ENCODE results near the gene ZRANB1. TPM values are rescaled to one million over a fixed set of nuclear protein-coding genes. Genes with fewer than 3 reads are reported as not detected.

The ZRANB1 gene
- total and polyA plus RNA-seq, 2 of the 13 experiments (the other 11 are each of a cell fraction or from before 2014, with no cell fraction given), result 10.3 to 19.6 TPM

DNA sequence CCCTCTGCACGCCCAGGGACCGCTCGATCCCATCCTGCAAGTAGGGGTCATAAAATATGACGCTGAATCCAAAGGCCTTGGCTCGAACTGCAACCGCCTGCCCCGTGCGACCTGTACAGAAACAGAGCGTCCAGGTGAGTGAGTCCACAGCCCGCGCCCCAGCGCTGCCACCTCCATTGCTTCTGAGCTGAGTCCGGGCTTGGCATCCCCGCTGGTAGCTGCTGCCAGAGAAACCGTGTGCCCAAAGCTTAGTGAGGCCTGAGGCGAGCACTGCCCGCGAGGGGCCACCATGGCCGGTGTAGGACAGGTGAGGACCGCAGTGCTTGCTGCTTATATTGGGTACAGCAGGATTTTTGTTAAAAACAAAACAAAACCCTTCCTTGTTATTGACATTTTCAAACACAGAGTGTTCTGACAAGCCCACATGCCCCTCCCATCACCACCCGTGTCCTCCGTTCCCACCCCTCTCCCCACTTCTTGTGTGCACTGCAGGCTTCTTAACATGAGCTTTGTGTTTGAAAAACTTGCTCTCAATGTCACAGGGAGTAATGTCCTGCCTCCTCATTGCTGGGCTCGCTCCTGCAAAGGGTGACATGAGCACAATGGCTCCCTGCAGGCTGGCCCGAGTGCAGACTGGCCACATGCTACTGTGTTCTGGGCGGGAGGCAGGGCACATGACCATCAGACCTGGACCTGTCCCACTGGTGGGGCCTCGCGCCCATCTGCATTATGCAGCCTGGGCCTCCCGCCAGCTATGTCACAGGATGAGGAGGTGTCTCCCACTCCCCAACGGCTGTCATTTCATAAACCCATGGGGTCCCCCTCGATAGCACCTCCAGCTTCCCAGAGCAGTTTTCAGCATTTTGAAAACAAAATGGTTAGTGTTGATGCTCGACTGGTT is 52.9 kb downstream of the ZRANB1 start:
- Histone ChIP-seq H3K36me3 (replicated peaks in 1 of 2; ENCODE audit: control insufficient read depth in 1 of 2, insufficient read depth in 2 of 2, low read length in 2 of 2) (peaks cover 0 to 2% of the 10 kb centered on the region in 2 experiments; a peak in 1 of 5 replicates), H2AFZ (ENCODE audit: low read length) (no peak overlapping the region), H3K4me2 (ENCODE audit: low read depth, low read length) (no peak overlapping the region), H3K79me2 (ENCODE audit: insufficient read depth, low read length) (no peaks in the 10 kb centered on the region), H3K27ac (ENCODE audit: extremely low read length, insufficient read depth, low read length) (no peak overlapping the region), H3K4me3 (replicated peaks in 1 of 3; ENCODE audit: insufficient read depth in 1 of 3, low read depth in 2 of 3, low read length in 3 of 3) (no peak overlapping the region), H3K4me1 (ENCODE audit: insufficient read depth, low read length) (peaks cover under 1% of the 10 kb centered on the region; the same call in 1 of the 2 replicates), H3K27me3 (ENCODE audit: control insufficient read depth in 1 of 2, insufficient read depth in 2 of 2, low read length in 2 of 2) (peaks cover 2 to 23% of the 10 kb centered on the region in 2 experiments; a peak in 3 of 5 replicates), H3K9me3 (ENCODE audit: low read length) (no peaks in the 10 kb centered on the region), H4K20me1 (ENCODE audit: insufficient read depth, low read length) (no peaks in the 10 kb centered on the region; the same call in 1 of the 2 replicates), H3K9ac (ENCODE audit: insufficient read depth, low read depth, low read length) (no peak overlapping the region)
- in situ Hi-C loops (cut with HindIII; ENCODE audit: extremely low pct_ligation_motif_present, low pct_unique_long_range_greater_than_20kb), result no loop called here
- FAIRE-seq (no peak), DNase-seq (ENCODE audit: low spot score) (no peak), ATAC-seq (peak; percentile 11; the same call in 2 of the 3 replicates)
- intact Hi-C loops (cut with micrococcal nuclease; ENCODE audit: unreplicated experiment), result no loop called here
- BruUV-seq (replicated peaks), result no TSS peak
- TF ChIP-seq SOX6 (IDR thresholded peaks at IDR 0.05) (no peak), SOX6 (CRISPR knock-in tag; IDR thresholded peaks at IDR 0.05) (no peak), AGO2 (optimal IDR thresholded peaks at IDR 0.05; ENCODE audit: low read depth, low read length) (peak; percentile 40)
- 75% methylated on average over 19 of the region's 31 CpGs for WGBS (ENCODE audit: low lambda C conversion rate)
- POLR2A ChIA-PET, result no interaction called here
- CTCF ChIA-PET (ENCODE audit: low intra/inter-chr PET ratio, low total read pairs), result no interaction called here

DNA sequence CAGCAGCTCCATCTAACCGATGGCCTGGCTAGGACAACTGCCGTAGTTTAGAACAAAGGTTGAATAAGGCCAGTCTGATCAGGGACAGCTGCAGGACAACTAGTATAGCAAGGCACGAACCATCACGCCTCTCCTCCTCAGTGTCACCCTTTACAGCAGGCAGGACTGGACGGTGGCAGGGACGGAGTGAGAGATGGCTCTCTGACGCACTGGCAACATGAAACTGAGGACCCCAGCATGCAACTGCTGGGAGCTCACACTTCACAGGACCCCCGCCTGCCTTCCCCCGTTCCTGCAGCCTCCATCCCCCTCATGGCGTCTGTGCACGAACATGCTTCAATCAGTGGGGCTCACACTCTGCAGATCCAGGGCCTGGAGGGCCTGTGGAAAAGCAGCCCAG is 53.7 kb downstream of the ZRANB1 start:
- in situ Hi-C loops (cut with HindIII; ENCODE audit: extremely low pct_ligation_motif_present, low pct_unique_long_range_greater_than_20kb), result no loop called here
- FAIRE-seq (no peak), ATAC-seq (peak; percentile 2; the same call in 2 of the 3 replicates), DNase-seq (ENCODE audit: low spot score) (no peak)
- Histone ChIP-seq H3K79me2 (ENCODE audit: insufficient read depth, low read length) (no peaks in the 10 kb centered on the region), H3K4me2 (ENCODE audit: low read depth, low read length) (no peak overlapping the region), H3K27ac (ENCODE audit: extremely low read length, insufficient read depth, low read length) (no peak overlapping the region), H3K27me3 (ENCODE audit: control insufficient read depth in 1 of 2, insufficient read depth in 2 of 2, low read length in 2 of 2) (peaks cover 4 to 31% of the 10 kb centered on the region in 2 experiments; a peak in 3 of 5 replicates), H3K9me3 (ENCODE audit: low read length) (no peaks in the 10 kb centered on the region), H3K9ac (ENCODE audit: insufficient read depth, low read depth, low read length) (no peak overlapping the region), H2AFZ (ENCODE audit: low read length) (no peak overlapping the region), H4K20me1 (ENCODE audit: insufficient read depth, low read length) (no peaks in the 10 kb centered on the region; the same call in 1 of the 2 replicates), H3K36me3 (replicated peaks in 1 of 2; ENCODE audit: control insufficient read depth in 1 of 2, insufficient read depth in 2 of 2, low read length in 2 of 2) (peaks cover 0 to 2% of the 10 kb centered on the region in 2 experiments; a peak in 1 of 5 replicates), H3K4me1 (ENCODE audit: insufficient read depth, low read length) (peaks cover 8% of the 10 kb centered on the region), H3K4me3 (replicated peaks in 1 of 3; ENCODE audit: insufficient read depth in 1 of 3, low read depth in 2 of 3, low read length in 3 of 3) (no peak overlapping the region)
- no TSS peak for BruUV-seq (replicated peaks)
- ChIA-PET POLR2A (no interaction called here), CTCF (ENCODE audit: low intra/inter-chr PET ratio, low total read pairs) (no interaction called here)
- intact Hi-C loops (cut with micrococcal nuclease; ENCODE audit: unreplicated experiment), result no loop called here
- WGBS (ENCODE audit: low lambda C conversion rate), result 57% methylated on average over 3 of the region's 11 CpGs
- 0 out of 2 replicates have a peak, but pooled peaks have one; percentile 12 for TF ChIP-seq ZFY (CRISPR knock-in tag; IDR thresholded peaks at IDR 0.05)
- TF ChIP-seq ZNF552 (CRISPR knock-in tag; IDR thresholded peaks at IDR 0.05; ENCODE audit: borderline replicate concordance), result no peak
- TF ChIP-seq ISL2 (CRISPR knock-in tag; IDR thresholded peaks at IDR 0.05), result no peak

Measured in HepG2 (cell line).